ENCODE results near the gene TSEN15. TPM values are rescaled to one million over a fixed set of nuclear protein-coding genes. Genes with fewer than 3 reads are reported as not detected.
"Not testable (repeated sequence)": the region's sequence is repeated elsewhere in the genome, so short reads cannot be mapped to it uniquely, and the experiment has no call there.

TSEN15 gene
- total RNA-seq, 1 donor from 2014 or later: 44.9 TPM

GRCh38 chr1:184075055-184076029 is 23.8 kb downstream of the TSEN15 start:
- Mint-ChIP-seq H3K4me1 (peaks cover 12% of the 10 kb centered on the region), H3K27ac (no peak overlapping the region), H3K9me3 (no peaks in the 10 kb centered on the region), H3K4me3 (no peak overlapping the region), H3K27me3 (no peaks in the 10 kb centered on the region), H3K36me3 (ENCODE audit: low read depth) (peaks cover 13% of the 10 kb centered on the region)
- intact Hi-C loops (cut with micrococcal nuclease): loop anchor here (1.0 to 10.0 kb wide), 3 partner anchors 147 to 907 kb away; no protein-coding TSS in a partner anchor
- DNase-seq: peak; percentile 78

DNA sequence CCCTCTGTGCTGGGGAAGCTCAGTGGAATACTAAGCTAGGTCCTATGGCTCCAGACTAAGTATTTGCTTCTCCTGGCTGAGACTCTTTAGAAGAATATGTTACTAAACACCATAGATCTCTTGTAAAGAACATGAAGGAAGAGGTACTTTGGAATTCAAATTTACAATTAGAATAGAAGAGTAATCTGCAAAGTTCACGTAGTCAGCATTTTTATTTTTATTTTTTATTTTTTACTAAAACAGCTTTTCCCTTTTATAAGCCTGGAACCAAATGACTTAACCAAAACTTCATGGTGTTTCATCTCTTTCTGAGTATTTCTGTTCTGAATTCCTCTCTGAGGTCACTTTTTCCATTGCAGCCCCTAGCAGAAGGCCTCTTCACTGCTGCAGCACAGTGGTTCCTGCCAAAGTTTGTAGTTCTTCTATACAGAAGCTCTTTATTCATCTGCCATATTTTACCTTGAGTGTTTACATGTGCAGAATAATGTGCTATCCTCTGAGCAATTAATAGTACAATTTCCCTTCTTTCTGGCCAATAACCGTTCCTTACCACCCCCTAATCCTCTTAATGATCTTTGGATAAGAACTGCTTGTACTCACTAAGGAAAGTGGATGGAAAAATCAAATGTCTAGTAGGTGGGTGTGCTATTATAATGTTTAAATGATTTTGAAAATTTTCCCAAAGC is 27.2 kb downstream of the TSEN15 start:
- Mint-ChIP-seq H3K27me3 (no peaks in the 10 kb centered on the region), H3K9me3 (no peaks in the 10 kb centered on the region), H3K27ac (peak overlapping the region; percentile 39), H3K4me1 (peaks cover 9% of the 10 kb centered on the region), H3K4me3 (no peak overlapping the region), H3K36me3 (ENCODE audit: low read depth) (no peaks in the 10 kb centered on the region)
- no peak for DNase-seq
- intact Hi-C loops (cut with micrococcal nuclease): loop anchor here (2.0 to 10.0 kb wide), 3 partner anchors 82 to 904 kb away; no protein-coding TSS in a partner anchor

GRCh38 chr1:184080309-184080708 is 28.8 kb downstream of the TSEN15 start:
- intact Hi-C loops (cut with micrococcal nuclease): no loop called here
- H3K9me3 Mint-ChIP-seq: no peaks in the 10 kb centered on the region
- no peak for DNase-seq
- no peak overlapping the region for H3K4me3 Mint-ChIP-seq
- no peaks in the 10 kb centered on the region for H3K27me3 Mint-ChIP-seq
- peaks cover 9% of the 10 kb centered on the region for H3K4me1 Mint-ChIP-seq
- H3K36me3 Mint-ChIP-seq (ENCODE audit: low read depth): no peaks in the 10 kb centered on the region
- no peak overlapping the region for H3K27ac Mint-ChIP-seq

- no peak overlapping the region for H3K4me3 Mint-ChIP-seq
- intact Hi-C loops (cut with micrococcal nuclease): no loop called here
- peaks cover 4% of the 10 kb centered on the region for H3K4me1 Mint-ChIP-seq
- DNase-seq: no peak
- H3K9me3 Mint-ChIP-seq: no peaks in the 10 kb centered on the region
- no peaks in the 10 kb centered on the region for H3K36me3 Mint-ChIP-seq (ENCODE audit: low read depth)
- H3K27me3 Mint-ChIP-seq: no peaks in the 10 kb centered on the region
- no peak overlapping the region for H3K27ac Mint-ChIP-seq
These were observed 31.2 kb downstream of the TSEN15 start for GRCh38 chr1:184082541-184083415.

DNA sequence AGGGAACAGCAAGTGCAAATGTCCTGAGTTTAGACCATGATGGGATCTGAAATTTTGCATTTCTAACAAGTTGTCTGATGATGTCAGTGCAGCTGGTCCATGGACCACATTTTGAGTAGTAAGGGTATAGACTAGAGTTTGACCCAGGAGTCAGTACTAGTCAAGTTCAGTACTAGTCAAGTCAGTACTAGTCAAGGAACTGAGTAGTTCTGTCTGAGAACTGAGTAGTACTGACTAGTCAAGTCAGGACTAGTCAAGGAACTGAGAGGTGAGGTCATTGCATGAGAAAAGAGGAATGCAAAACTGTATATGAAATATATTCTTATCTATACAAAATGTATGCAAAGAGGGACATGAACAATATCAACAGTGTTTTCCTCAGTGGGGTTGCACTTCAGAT is 34.1 kb downstream of the TSEN15 start:
- intact Hi-C loops (cut with micrococcal nuclease): no loop called here
- H3K27me3 Mint-ChIP-seq: no peaks in the 10 kb centered on the region
- H3K4me1 Mint-ChIP-seq: no peaks in the 10 kb centered on the region
- no peaks in the 10 kb centered on the region for H3K9me3 Mint-ChIP-seq
- DNase-seq: no peak
- H3K27ac Mint-ChIP-seq: no peak overlapping the region
- H3K4me3 Mint-ChIP-seq: no peak overlapping the region
- H3K36me3 Mint-ChIP-seq (ENCODE audit: low read depth): no peaks in the 10 kb centered on the region

DNA sequence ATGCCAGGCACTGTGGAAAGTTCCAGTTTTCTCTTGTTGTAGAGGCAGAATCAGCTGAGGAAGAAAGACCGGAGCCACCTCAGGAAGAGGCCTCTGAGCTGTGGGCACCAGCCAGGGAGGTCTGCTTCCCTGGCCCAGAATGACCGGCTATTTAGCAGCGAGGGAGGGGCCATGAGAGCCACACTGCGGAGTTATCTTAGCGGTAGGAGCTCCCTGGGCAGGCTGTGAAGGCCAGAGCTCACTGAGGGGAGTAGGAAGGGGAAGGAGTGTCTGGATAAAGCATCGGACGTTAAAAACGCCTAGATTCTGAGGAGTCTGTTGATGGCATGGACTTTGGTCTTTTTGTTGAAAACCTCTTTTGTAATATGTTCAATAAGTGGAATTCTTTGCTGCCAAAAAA is 36.5 kb downstream of the TSEN15 start:
- DNase-seq: no peak
- H3K27me3 Mint-ChIP-seq: no peaks in the 10 kb centered on the region
- H3K4me3 Mint-ChIP-seq: no peak overlapping the region
- H3K4me1 Mint-ChIP-seq: no peaks in the 10 kb centered on the region
- no peaks in the 10 kb centered on the region for H3K36me3 Mint-ChIP-seq (ENCODE audit: low read depth)
- H3K9me3 Mint-ChIP-seq: no peaks in the 10 kb centered on the region
- no peak overlapping the region for H3K27ac Mint-ChIP-seq
- intact Hi-C loops (cut with micrococcal nuclease): no loop called here

DNA sequence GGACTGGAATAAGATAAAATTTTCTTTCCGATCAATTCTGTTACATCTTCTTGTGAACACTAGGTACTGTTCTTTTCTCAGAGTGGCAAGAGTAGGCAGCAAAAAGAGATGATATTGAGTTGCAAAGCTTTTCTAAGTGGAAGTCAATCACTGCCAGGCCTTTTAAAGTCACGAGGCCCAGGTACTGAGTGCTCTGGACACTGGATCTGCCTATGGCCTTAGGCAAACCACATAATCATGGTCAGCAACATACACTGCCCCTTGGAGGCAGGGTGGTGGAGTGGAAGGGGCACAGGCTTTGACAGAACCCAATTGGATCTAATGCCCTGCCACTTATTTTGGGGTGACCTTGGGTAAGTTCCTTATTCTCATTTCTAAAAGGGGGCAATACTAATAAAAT is 41.5 kb downstream of the TSEN15 start:
- Mint-ChIP-seq H3K27me3 (no peaks in the 10 kb centered on the region), H3K36me3 (ENCODE audit: low read depth) (peaks cover 4% of the 10 kb centered on the region), H3K27ac (no peak overlapping the region), H3K4me1 (no peaks in the 10 kb centered on the region), H3K4me3 (no peak overlapping the region), H3K9me3 (peaks cover 5% of the 10 kb centered on the region)
- intact Hi-C loops (cut with micrococcal nuclease): no loop called here
- no peak for DNase-seq

- intact Hi-C loops (cut with micrococcal nuclease): no loop called here
- Mint-ChIP-seq H3K9me3 (peaks cover 18% of the 10 kb centered on the region), H3K4me3 (no peak overlapping the region), H3K27me3 (no peaks in the 10 kb centered on the region), H3K4me1 (no peaks in the 10 kb centered on the region), H3K36me3 (ENCODE audit: low read depth) (peaks cover 6% of the 10 kb centered on the region), H3K27ac (no peak overlapping the region)
- DNase-seq: no peak
These were observed 44.5 kb downstream of the TSEN15 start for GRCh38 chr1:184096005-184096404.

GRCh38 chr1:184096580-184096979 is 45.0 kb downstream of the TSEN15 start:
- intact Hi-C loops (cut with micrococcal nuclease); H3K4me1 Mint-ChIP-seq; H3K4me3 Mint-ChIP-seq; H3K36me3 Mint-ChIP-seq (ENCODE audit: low read depth); DNase-seq; H3K27ac Mint-ChIP-seq; H3K27me3 Mint-ChIP-seq: not testable (repeated sequence)
- peaks cover 18% of the 10 kb centered on the region for H3K9me3 Mint-ChIP-seq

- DNase-seq: no peak
- no peaks in the 10 kb centered on the region for H3K4me1 Mint-ChIP-seq
- intact Hi-C loops (cut with micrococcal nuclease): no loop called here
- H3K9me3 Mint-ChIP-seq: peaks cover 29% of the 10 kb centered on the region
- no peak overlapping the region for H3K27ac Mint-ChIP-seq
- peaks cover 6% of the 10 kb centered on the region for H3K36me3 Mint-ChIP-seq (ENCODE audit: low read depth)
- H3K4me3 Mint-ChIP-seq: no peak overlapping the region
- H3K27me3 Mint-ChIP-seq: no peaks in the 10 kb centered on the region
These were observed 49.6 kb downstream of the TSEN15 start for GRCh38 chr1:184101141-184101540.

DNA sequence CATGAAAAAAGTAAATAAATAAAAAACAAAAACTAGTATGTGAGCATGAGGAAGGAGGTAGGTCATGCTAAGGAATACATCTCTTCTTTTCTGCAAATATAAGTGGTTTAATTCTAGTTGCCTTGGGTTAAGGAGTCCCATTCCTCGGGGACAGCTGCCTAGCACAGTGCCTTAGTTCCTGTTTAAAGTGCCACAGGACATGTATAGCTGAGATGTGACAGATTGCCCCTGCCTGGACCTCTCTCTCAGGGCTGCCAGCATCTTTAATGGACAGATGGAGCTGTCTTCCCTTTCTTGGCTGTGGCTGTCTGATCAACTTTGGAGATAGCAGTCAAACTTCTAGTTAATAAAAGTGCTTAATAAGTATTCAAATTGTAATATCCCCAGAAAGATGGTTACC is 50.0 kb downstream of the TSEN15 start:
- DNase-seq: no peak
- intact Hi-C loops (cut with micrococcal nuclease): no loop called here
- Mint-ChIP-seq H3K36me3 (ENCODE audit: low read depth) (peaks cover 6% of the 10 kb centered on the region), H3K9me3 (peaks cover 29% of the 10 kb centered on the region), H3K27ac (no peak overlapping the region), H3K4me3 (no peak overlapping the region), H3K4me1 (no peaks in the 10 kb centered on the region), H3K27me3 (no peaks in the 10 kb centered on the region)

GRCh38 chr1:184110272-184111204 is 59.0 kb downstream of the TSEN15 start:
- intact Hi-C loops (cut with micrococcal nuclease): no loop called here
- peaks cover 1% of the 10 kb centered on the region for H3K36me3 Mint-ChIP-seq (ENCODE audit: low read depth)
- peaks cover 8% of the 10 kb centered on the region for H3K4me1 Mint-ChIP-seq
- peaks cover 6% of the 10 kb centered on the region for H3K9me3 Mint-ChIP-seq
- H3K27me3 Mint-ChIP-seq: no peaks in the 10 kb centered on the region
- DNase-seq: no peak
- no peak overlapping the region for H3K27ac Mint-ChIP-seq
- H3K4me3 Mint-ChIP-seq: no peak overlapping the region

All from activated CD4-positive, alpha-beta T cell treated with anti-CD3 and anti-CD28 coated beads, Interleukin-2, amount 10 ng/mL, durations not matched to agents 24 days and 14 days (primary cell).